IMR-90 (cell line): ENCODE measurements around the gene CCNI2. TPM values are rescaled to one million over a fixed set of nuclear protein-coding genes. Genes with fewer than 3 reads are reported as not detected.

Experiments
- ATAC-seq: fragments of 200-7000 bp; cut with Tn5 transposase; 2 replicates; pipeline ENCODE4 v1.9.1; 2020; ENCODE audit warnings: low read depth, mild to moderate bottlenecking, moderate library complexity
- BruUV-seq: library from RNA; stranded (reverse); fragments of 400-500 nt; replicated peaks from 2 replicates; lab custom pipeline; 2021; lab: Mats Ljungman, UMichigan
- CTCF ChIA-PET: fragments of 300-600 bp; formaldehyde crosslinking; extraction: SDS; loops from one replicate; lab custom pipeline; 2021; ENCODE audit warnings: antibody characterized with exemption; lab: Yijun Ruan, JAX
- POLR2A ChIA-PET: fragments of 300-600 bp; sonication (Branson Sonifier 250); formaldehyde crosslinking; loops from one replicate; lab custom pipeline; 2022; ENCODE audit warnings: antibody characterized with exemption; ENCODE audit not compliant: unreplicated experiment; lab: Charles Lee
- DNase-seq: peaks from one replicate; pipeline ENCODE4 v3.0.0; 2013
- H2AFZ ChIP-seq: replicated peaks from 2 replicates; pipeline ENCODE3; 2013; ENCODE audit warnings: low read length, mild to moderate bottlenecking; ENCODE audit not compliant: poor library complexity
- H2AK5ac ChIP-seq: 2 replicates; pipeline ENCODE4 v1.6.1; 2013; ENCODE audit warnings: low read depth, low read length, inconsistent platforms
- H2AK9ac ChIP-seq: replicated peaks from 2 replicates; pipeline ENCODE3; 2013; ENCODE audit warnings: mild to moderate bottlenecking, low read depth, low read length, moderate library complexity; ENCODE audit not compliant: poor library complexity
- H2BK120ac ChIP-seq: 2 replicates; pipeline ENCODE4 v1.6.1; 2013; ENCODE audit warnings: low read depth, low read length, inconsistent platforms
- H2BK15ac ChIP-seq: 3 replicates; pipeline ENCODE4 v1.6.1; 2013; ENCODE audit warnings: low read depth, low read length, inconsistent platforms
- H2BK20ac ChIP-seq: 2 replicates; pipeline ENCODE4 v1.6.1; 2013; ENCODE audit warnings: low read depth, mild to moderate bottlenecking, inconsistent platforms, low read length, moderate library complexity
- H2BK5ac ChIP-seq: 2 replicates; pipeline ENCODE4 v1.6.1; 2013; ENCODE audit warnings: mild to moderate bottlenecking, low read depth, low read length, inconsistent platforms; ENCODE audit not compliant: poor library complexity, severe bottlenecking
- H3K14ac ChIP-seq: replicated peaks from 2 replicates; pipeline ENCODE4 v1.6.1; 2013; ENCODE audit warnings: low read depth, low read length, inconsistent platforms
- H3K18ac ChIP-seq: 2 replicates; pipeline ENCODE4 v1.6.1; 2013; ENCODE audit warnings: low read depth, low read length, control low read depth
- H3K23ac ChIP-seq: 2 replicates; pipeline ENCODE4 v1.6.1; 2013; ENCODE audit warnings: low read depth, low read length, inconsistent platforms
- H3K27ac ChIP-seq: 2 replicates; pipeline ENCODE4 v1.5.1; 2013; ENCODE audit warnings: mild to moderate bottlenecking, control low read depth, low read length; ENCODE audit not compliant: insufficient read depth
- H3K27me3 ChIP-seq: 2 replicates; pipeline ENCODE4 v1.6.1; 2013; ENCODE audit warnings: low read length; ENCODE audit not compliant: control insufficient read depth, insufficient read depth
- H3K36me3 ChIP-seq: 2 replicates; pipeline ENCODE4 v1.6.1; 2013; ENCODE audit warnings: low read length, mixed read lengths; ENCODE audit not compliant: control insufficient read depth, insufficient read depth
- H3K4ac ChIP-seq: 2 replicates; pipeline ENCODE4 v1.6.1; 2013; ENCODE audit warnings: low read depth, low read length, inconsistent platforms
- H3K4me1 ChIP-seq: 2 replicates; pipeline ENCODE4 v1.6.1; 2013; ENCODE audit warnings: low read length, mixed read lengths; ENCODE audit not compliant: control insufficient read depth, insufficient read depth
- H3K4me2 ChIP-seq: 2 replicates; pipeline ENCODE4 v1.6.1; 2013; ENCODE audit warnings: low read depth, mild to moderate bottlenecking, control low read depth, low read length, moderate library complexity
- H3K4me3 ChIP-seq: 2 replicates; pipeline ENCODE4 v1.5.1; 2013; ENCODE audit warnings: low read depth, mild to moderate bottlenecking, control low read depth, low read length, moderate library complexity; ENCODE audit not compliant: insufficient read depth
- H3K56ac ChIP-seq: 2 replicates; pipeline ENCODE4 v1.6.1; 2013; ENCODE audit warnings: low read length, inconsistent platforms; ENCODE audit not compliant: insufficient read depth; ENCODE audit errors: extremely low read depth
- H3K79me1 ChIP-seq, 2 experiments: 2 replicates each; pipeline ENCODE4 v1.6.1; 2013; ENCODE audit warnings: low read length in 2 of 2, inconsistent platforms in 1 of 2, low read depth in 1 of 2
- H3K9ac ChIP-seq: 2 replicates; pipeline ENCODE4 v1.6.1; 2013; ENCODE audit warnings: low read depth, low read length, control low read depth
- H3K9me1 ChIP-seq: 2 replicates; pipeline ENCODE4 v1.6.1; 2013; ENCODE audit warnings: low read length, inconsistent platforms; ENCODE audit not compliant: insufficient read depth
- H3K9me3 ChIP-seq: 2 replicates; pipeline ENCODE4 v1.6.1; 2013; ENCODE audit warnings: low read length; ENCODE audit not compliant: control insufficient read depth, insufficient read depth
- H4K20me1 ChIP-seq: 2 replicates; pipeline ENCODE4 v1.6.1; 2013; ENCODE audit warnings: low read length, inconsistent platforms; ENCODE audit not compliant: insufficient read depth
- H4K5ac ChIP-seq: 2 replicates; pipeline ENCODE4 v1.6.1; 2013; ENCODE audit warnings: mild to moderate bottlenecking, low read depth, low read length, control low read depth
- H4K8ac ChIP-seq, 2 experiments: 2 replicates each; pipeline ENCODE4 v1.6.1; 2013; ENCODE audit warnings: low read depth in 2 of 2, low read length in 2 of 2, control low read depth in 1 of 2, inconsistent platforms in 1 of 2
- H4K91ac ChIP-seq: 2 replicates; pipeline ENCODE4 v1.6.1; 2013; ENCODE audit warnings: low read depth, low read length, inconsistent platforms; ENCODE audit not compliant: insufficient read depth
- BHLHE40 ChIP-seq: fragments of 150-350 bp; IDR thresholded peaks from 2 replicates; pipeline ENCODE4 v1.6.1; 2016; ENCODE audit warnings: mild to moderate bottlenecking, low read depth, low read length
- CHD1 ChIP-seq: IDR thresholded peaks from 2 replicates; pipeline ENCODE4 v1.6.1; 2012; ENCODE audit warnings: low read depth, low read length, improper control_type of control experiment
- FOS ChIP-seq: fragments of 150-350 bp; IDR thresholded peaks from 2 replicates; pipeline ENCODE4 v1.6.1; 2016; ENCODE audit warnings: low read depth, low read length
- MAFK ChIP-seq: IDR thresholded peaks from 2 replicates; pipeline ENCODE4 v1.6.1; 2012; ENCODE audit warnings: low read depth, low read length, improper control_type of control experiment
- NFE2L2 ChIP-seq: fragments of 150-350 bp; IDR thresholded peaks from 2 replicates; pipeline ENCODE4 v1.6.1; 2016; ENCODE audit warnings: low read depth, mild to moderate bottlenecking, low read length
- SMC3 ChIP-seq: fragments of 150-350 bp; IDR thresholded peaks from 2 replicates; pipeline ENCODE4 v1.6.1; 2016; ENCODE audit warnings: low read depth, mild to moderate bottlenecking, antibody characterized with exemption, low read length, moderate library complexity
- WGBS, 2 experiments: methylation state at CpG; one replicate each; pipeline versions ENCODE4 v1.1.5 to v1.1.7; 2013; ENCODE audit warnings: missing lambda C conversion rate in 2 of 2; ENCODE audit not compliant: insufficient read length in 1 of 2; ENCODE audit errors: extremely low coverage in 2 of 2; 5-methylcytosine and 5-hydroxymethylcytosine counted together
- dilution Hi-C: fragments of 300-500 bp; cut with HindIII; formaldehyde crosslinking; loops from one replicate; pipeline ENCODE4 v1.14.3; 2018; ENCODE audit warnings: low sequenced_read_pairs; ENCODE audit not compliant: unreplicated experiment
- in situ Hi-C: fragments of 300-500 bp; cut with MboI; formaldehyde crosslinking; loops from 3 replicates; pipeline ENCODE4 v1.14.3; 2019; ENCODE audit warnings: low sequenced_read_pairs, inconsistent platforms, mixed read lengths
- intact Hi-C: fragments of 100-400 bp; cut with micrococcal nuclease; formaldehyde crosslinking; loops from 2 replicates; pipeline ENCODE4 v1.10.0; 2022
- polyA plus RNA-seq, 3 experiments: library from polyadenylated mRNA; depleted of rRNA; stranded (reverse); fragments of >200 nt; gene quantifications; 2 replicates each; pipeline ENCODE4 v1.2.3, GENCODE V29; 2012; ENCODE audit warnings: low replicate concordance in 1 of 3
- total RNA-seq: library from RNA; depleted of rRNA; stranded (reverse); fragments of >200 nt; gene quantifications from 2 replicates; pipeline ENCODE4 v1.2.3, GENCODE V29; 2012
- TF ChIP-seq, protein P1 (sequence below): conservative IDR thresholded peaks from 2 replicates; pipeline ENCODE4 v1.5.1; 2012; ENCODE audit warnings: mild to moderate bottlenecking, low read depth, low read length, improper control_type of control experiment

CCNI2 gene
- total and polyA plus RNA-seq, 2 of the 4 experiments (the other 2 are of a cell fraction), result not detected

DNA sequence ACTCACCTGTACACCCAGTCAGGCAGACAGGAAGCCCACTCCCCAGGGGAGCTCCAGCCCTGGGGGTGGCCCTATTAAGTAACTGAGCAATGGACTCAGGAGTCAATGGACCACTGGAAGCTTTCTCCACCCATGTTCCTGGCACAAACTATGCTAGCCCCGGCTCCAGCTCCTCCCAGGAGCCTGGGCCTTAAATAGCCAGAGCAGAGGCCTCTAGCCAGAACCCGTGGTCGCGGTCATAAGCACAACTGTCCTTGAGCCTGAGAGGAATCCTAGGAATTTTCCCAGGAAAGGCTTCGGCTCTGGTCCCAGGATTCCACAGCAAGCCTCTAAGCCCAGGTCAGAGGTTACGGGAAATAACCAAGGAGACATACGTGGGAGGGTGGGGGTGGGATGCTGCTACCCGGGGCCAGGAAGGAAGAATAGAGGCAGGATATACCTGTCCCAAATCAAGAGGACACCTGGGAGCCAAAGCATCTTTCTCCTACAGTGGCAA, 24.3 kb downstream of the CCNI2 start:
- WGBS, 2 experiments, result 69% methylated on average over 5 of the region's 8 CpGs; no CpG with 5 or more reads in 1 of the 2 experiments
- Histone ChIP-seq H4K8ac (no peak overlapping the region), H3K79me1 (peaks cover 53 to 91% of the 10 kb centered on the region in 2 experiments), H2AK5ac (no peak overlapping the region), H3K9ac (no peak overlapping the region), H4K5ac (no peak overlapping the region), H3K18ac (no peak overlapping the region), H3K27ac (no peak overlapping the region), H4K91ac (no peak overlapping the region), H3K56ac (no peak overlapping the region), H3K4me3 (no peak overlapping the region), H2AFZ (no peak overlapping the region), H3K4me1 (peaks cover 31% of the 10 kb centered on the region), H2BK120ac (no peak overlapping the region; the same call in 1 of the 2 replicates), H3K36me3 (no peaks in the 10 kb centered on the region), H4K20me1 (peaks cover 70% of the 10 kb centered on the region), H3K4ac (no peak overlapping the region; the same call in 1 of the 2 replicates), H3K4me2 (no peak overlapping the region), H3K14ac (no peak overlapping the region), H2BK15ac (no peak overlapping the region), H3K9me1 (peaks cover 62% of the 10 kb centered on the region), H3K23ac (no peak overlapping the region), H3K27me3 (no peaks in the 10 kb centered on the region), H3K9me3 (no peaks in the 10 kb centered on the region), H2AK9ac (no peak overlapping the region), H2BK20ac (no peak overlapping the region), H2BK5ac (no peak overlapping the region)
- CTCF ChIA-PET, result interaction anchor here (0.6 kb wide), 1 partner anchor 87 kb away, joined by 3 read pairs; no protein-coding TSS in a partner anchor
- POLR2A ChIA-PET, result no interaction called here
- no TSS peak for BruUV-seq
- in situ Hi-C loops (no loop called here), dilution Hi-C loops (no loop called here), intact Hi-C loops (no loop called here)
- peak; percentile 67 for DNase-seq
- no peak for ATAC-seq
- TF ChIP-seq, protein P1, sequence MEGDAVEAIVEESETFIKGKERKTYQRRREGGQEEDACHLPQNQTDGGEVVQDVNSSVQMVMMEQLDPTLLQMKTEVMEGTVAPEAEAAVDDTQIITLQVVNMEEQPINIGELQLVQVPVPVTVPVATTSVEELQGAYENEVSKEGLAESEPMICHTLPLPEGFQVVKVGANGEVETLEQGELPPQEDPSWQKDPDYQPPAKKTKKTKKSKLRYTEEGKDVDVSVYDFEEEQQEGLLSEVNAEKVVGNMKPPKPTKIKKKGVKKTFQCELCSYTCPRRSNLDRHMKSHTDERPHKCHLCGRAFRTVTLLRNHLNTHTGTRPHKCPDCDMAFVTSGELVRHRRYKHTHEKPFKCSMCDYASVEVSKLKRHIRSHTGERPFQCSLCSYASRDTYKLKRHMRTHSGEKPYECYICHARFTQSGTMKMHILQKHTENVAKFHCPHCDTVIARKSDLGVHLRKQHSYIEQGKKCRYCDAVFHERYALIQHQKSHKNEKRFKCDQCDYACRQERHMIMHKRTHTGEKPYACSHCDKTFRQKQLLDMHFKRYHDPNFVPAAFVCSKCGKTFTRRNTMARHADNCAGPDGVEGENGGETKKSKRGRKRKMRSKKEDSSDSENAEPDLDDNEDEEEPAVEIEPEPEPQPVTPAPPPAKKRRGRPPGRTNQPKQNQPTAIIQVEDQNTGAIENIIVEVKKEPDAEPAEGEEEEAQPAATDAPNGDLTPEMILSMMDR, result no peak
- TF ChIP-seq FOS, result no peak
- no peak for TF ChIP-seq BHLHE40
- TF ChIP-seq NFE2L2, result no peak
- no peak for TF ChIP-seq CHD1
- TF ChIP-seq SMC3, result no peak
- no peak for TF ChIP-seq MAFK
